ENCODE measurements around the gene COX7C. TPM values are rescaled to one million over a fixed set of nuclear protein-coding genes. Genes with fewer than 3 reads are reported as not detected.
"Not testable (repeated sequence)": the region's sequence is repeated elsewhere in the genome, so short reads cannot be mapped to it uniquely, and the experiment has no call there.

The COX7C gene
- total RNA-seq, 6 experiments from 2014 or later, result 342 to 387 (median 369) TPM

DNA sequence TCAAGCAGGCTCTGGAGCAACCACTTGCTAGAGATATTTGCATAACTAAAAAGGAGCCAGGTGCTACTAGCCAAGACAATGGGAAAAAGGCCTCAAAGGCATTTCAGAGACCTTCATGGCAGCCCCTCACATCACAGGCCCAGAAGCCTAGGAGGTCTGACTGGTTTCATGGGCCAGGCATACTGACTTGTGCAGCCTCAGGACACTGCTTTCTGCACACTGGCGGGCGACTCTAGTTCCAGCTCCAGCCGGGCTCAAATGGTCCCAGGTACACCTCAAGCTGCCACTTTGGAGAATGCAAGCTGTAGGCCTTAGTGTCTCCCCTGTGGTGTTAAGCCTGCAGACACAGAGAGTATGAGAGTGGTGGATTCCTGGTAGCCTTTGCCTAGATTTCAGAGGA is 27.1 kb downstream of the COX7C start:
- H3K9me3 Mint-ChIP-seq, result no peaks in the 10 kb centered on the region
- no peaks in the 10 kb centered on the region for H3K36me3 Mint-ChIP-seq (ENCODE audit: low read depth)
- no peak overlapping the region for H3K27ac Mint-ChIP-seq
- H3K4me1 Mint-ChIP-seq (ENCODE audit: low read depth), result no peaks in the 10 kb centered on the region
- TF ChIP-seq, protein P1, sequence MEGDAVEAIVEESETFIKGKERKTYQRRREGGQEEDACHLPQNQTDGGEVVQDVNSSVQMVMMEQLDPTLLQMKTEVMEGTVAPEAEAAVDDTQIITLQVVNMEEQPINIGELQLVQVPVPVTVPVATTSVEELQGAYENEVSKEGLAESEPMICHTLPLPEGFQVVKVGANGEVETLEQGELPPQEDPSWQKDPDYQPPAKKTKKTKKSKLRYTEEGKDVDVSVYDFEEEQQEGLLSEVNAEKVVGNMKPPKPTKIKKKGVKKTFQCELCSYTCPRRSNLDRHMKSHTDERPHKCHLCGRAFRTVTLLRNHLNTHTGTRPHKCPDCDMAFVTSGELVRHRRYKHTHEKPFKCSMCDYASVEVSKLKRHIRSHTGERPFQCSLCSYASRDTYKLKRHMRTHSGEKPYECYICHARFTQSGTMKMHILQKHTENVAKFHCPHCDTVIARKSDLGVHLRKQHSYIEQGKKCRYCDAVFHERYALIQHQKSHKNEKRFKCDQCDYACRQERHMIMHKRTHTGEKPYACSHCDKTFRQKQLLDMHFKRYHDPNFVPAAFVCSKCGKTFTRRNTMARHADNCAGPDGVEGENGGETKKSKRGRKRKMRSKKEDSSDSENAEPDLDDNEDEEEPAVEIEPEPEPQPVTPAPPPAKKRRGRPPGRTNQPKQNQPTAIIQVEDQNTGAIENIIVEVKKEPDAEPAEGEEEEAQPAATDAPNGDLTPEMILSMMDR (IDR thresholded peaks at IDR 0.05), result no peak
- peaks cover 4% of the 10 kb centered on the region; the same call in 1 of the 2 replicates for H3K27me3 Mint-ChIP-seq (ENCODE audit: insufficient read depth)
- no peak overlapping the region for H3K4me3 Mint-ChIP-seq
- no peak for DNase-seq

DNA sequence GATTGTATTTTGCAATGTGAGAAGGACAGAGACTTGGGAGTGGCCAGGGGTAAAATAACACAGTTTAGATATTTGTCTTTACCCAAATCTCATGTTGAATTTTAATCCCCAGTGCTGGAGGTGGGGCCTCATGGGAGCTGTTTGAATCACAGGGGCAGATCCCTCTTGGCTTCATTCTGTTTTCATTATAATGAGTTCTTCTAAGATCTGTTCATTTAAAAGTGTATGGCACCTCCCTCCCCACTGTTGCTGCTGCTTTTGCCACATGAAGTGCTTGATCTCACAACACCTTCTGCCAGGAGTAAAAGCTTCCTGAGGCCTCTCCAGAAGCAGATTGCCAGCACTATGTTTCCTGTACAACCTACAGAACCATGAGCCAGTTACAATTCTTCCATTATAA is 28.1 kb downstream of the COX7C start:
- Mint-ChIP-seq H3K4me1 (ENCODE audit: low read depth) (no peaks in the 10 kb centered on the region), H3K27me3 (ENCODE audit: insufficient read depth) (peaks cover 3% of the 10 kb centered on the region; the same call in 1 of the 2 replicates), H3K27ac (no peak overlapping the region), H3K36me3 (ENCODE audit: low read depth) (no peaks in the 10 kb centered on the region), H3K4me3 (no peak overlapping the region), H3K9me3 (no peaks in the 10 kb centered on the region)
- TF ChIP-seq, protein P1 (IDR thresholded peaks at IDR 0.05), result no peak
- DNase-seq, result no peak

DNA sequence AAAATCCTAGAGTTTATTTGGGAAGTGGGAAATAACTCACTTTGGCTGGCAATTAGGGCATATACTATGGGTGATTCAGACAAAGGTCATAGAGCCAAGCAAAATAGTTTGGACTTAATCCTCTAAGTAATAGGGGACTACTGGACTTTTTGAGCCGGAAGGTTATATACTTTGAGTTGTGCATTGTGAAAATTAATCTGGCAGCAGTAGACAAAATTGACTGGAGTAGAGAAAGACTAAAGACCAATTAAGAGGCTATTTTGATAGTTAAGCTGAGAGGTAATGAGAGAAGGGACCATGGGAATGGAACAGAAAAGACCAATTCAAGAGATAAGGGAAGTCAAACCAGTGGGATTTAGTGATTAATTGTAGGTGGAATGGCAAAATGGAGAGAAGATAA is 28.9 kb downstream of the COX7C start:
- Mint-ChIP-seq H3K36me3 (ENCODE audit: low read depth) (no peaks in the 10 kb centered on the region), H3K27ac (no peak overlapping the region), H3K9me3 (no peaks in the 10 kb centered on the region)

DNA sequence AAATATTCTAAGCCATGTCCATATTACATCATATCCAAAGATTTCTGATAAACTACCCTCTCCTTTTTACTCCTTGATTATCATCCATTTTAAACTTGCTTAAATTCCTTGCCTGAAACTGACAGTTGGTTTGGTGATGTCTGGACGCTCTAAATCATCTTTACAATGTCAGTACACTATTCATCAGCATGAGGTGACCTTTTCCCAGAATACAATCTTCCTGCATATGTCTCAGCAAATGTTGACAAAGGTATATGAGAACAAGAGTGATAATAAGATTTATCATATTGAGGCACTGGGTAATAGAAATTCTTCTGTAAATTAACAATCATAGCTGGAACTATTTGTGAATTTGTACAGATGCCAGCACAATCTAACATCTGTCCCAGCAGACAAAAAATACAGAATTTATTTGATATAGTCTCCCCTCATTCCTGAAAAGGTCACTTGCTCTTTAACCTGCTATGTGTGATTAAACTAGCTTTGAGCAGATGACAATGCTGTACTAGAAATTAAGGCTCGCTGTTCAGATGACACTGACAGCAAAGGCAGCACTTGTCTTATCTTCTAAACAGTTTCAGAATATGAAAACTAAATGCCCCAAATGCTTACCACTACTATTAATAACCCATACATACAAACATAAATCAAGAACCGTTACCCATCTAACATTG is 32.2 kb downstream of the COX7C start:
- TF ChIP-seq, protein P1 (IDR thresholded peaks at IDR 0.05), result no peak
- Mint-ChIP-seq H3K4me3 (no peak overlapping the region), H3K27me3 (ENCODE audit: insufficient read depth) (no peaks in the 10 kb centered on the region), H3K9me3 (no peaks in the 10 kb centered on the region), H3K27ac (no peak overlapping the region), H3K36me3 (ENCODE audit: low read depth) (no peaks in the 10 kb centered on the region), H3K4me1 (ENCODE audit: low read depth) (no peaks in the 10 kb centered on the region)
- DNase-seq, result no peak

More for the DNA sequence above, 28.9 kb downstream of the COX7C start:
- Mint-ChIP-seq H3K4me3 (no peak overlapping the region), H3K27me3 (ENCODE audit: insufficient read depth) (peaks cover 2% of the 10 kb centered on the region; the same call in 1 of the 2 replicates), H3K4me1 (ENCODE audit: low read depth) (no peaks in the 10 kb centered on the region)
- DNase-seq, result no peak
- TF ChIP-seq, protein P1 (IDR thresholded peaks at IDR 0.05), result no peak

DNA sequence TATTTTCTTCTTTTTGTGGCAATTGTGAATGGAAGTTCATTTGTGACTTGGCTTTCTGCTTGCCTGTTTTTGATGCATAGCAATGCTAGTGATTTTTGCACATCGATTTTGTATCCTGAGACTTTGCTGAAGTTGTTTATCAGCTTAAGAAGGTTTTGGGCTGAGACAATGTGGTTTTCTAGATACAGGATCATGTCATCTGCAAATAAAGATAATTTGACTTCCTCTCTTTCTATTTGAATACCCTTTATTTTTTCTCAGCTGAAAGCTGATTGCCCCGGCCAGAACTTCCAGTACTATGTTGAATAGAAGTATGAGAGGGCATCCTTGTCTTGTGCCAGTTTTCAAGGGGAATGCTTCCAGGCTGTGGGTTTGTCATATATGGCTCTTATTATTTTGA is 43.0 kb downstream of the COX7C start:
- not testable (repeated sequence) for H3K4me1 Mint-ChIP-seq (ENCODE audit: low read depth); DNase-seq; H3K27ac Mint-ChIP-seq; H3K36me3 Mint-ChIP-seq (ENCODE audit: low read depth); H3K9me3 Mint-ChIP-seq; H3K27me3 Mint-ChIP-seq (ENCODE audit: insufficient read depth); H3K4me3 Mint-ChIP-seq

DNA sequence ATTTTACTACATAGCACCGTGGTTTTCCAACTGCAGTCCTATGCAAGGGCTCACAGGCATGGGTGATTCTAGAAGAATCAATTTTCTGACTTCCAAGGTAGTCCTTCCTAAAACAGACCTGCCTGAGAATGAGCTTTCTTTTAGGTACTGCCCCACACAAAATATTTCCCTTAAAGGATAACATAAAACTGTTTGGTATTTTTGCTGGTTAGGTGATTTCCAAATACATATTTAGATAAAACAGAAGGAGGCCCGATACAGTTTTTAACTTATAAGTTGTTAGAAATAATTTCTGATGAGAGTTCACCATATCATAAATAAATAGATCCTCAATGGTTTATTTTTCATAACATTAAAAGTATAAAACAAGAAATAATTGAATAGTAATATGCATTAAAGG is 46.4 kb downstream of the COX7C start:
- peaks cover 2% of the 10 kb centered on the region; the same call in 1 of the 2 replicates for H3K27me3 Mint-ChIP-seq (ENCODE audit: insufficient read depth)
- no peak overlapping the region for H3K27ac Mint-ChIP-seq
- H3K36me3 Mint-ChIP-seq (ENCODE audit: low read depth), result no peaks in the 10 kb centered on the region
- no peaks in the 10 kb centered on the region for H3K9me3 Mint-ChIP-seq
- no peak overlapping the region for H3K4me3 Mint-ChIP-seq
- no peak for DNase-seq
- no peaks in the 10 kb centered on the region for H3K4me1 Mint-ChIP-seq (ENCODE audit: low read depth)
- TF ChIP-seq, protein P1 (IDR thresholded peaks at IDR 0.05), result no peak
